Kidney (tissue), 14 donors: Measurements from ENCODE around the gene SLC9A3. TPM values are rescaled to one million over a fixed set of nuclear protein-coding genes. Genes with fewer than 3 reads are reported as not detected.

Experiments
- DNase-seq, 5 donors: peaks; one replicate each; pipeline ENCODE4 v3.0.0-alpha.2; 2013 to 2020
- FAIRE-seq: peaks from 2 replicates; lab custom pipeline; 2012; peaks lifted over from hg19 to GRCh38; lab: Jason Lieb, UNC
- H3K27ac ChIP-seq, 2 donors: one replicate each; pipeline ENCODE4 v1.7.0; 2013; ENCODE audit warnings: low read depth in 2 of 2, low read length in 2 of 2, inconsistent platforms in 1 of 2
- H3K27me3 ChIP-seq: one replicate; pipeline ENCODE4 v1.7.1; 2013; ENCODE audit warnings: low read length, inconsistent platforms; ENCODE audit not compliant: control insufficient read depth, insufficient read depth
- H3K36me3 ChIP-seq, 3 donors: one replicate each; pipeline versions ENCODE4 v1.7.0 to v1.7.1; 2013; ENCODE audit warnings: low read length in 3 of 3, control low read depth in 1 of 3, inconsistent platforms in 1 of 3; ENCODE audit not compliant: insufficient read depth in 3 of 3, control insufficient read depth in 2 of 3
- H3K4me1 ChIP-seq, 3 donors: one replicate each; pipeline versions ENCODE4 v1.7.0 to v1.7.1; 2013; ENCODE audit warnings: low read length in 3 of 3, inconsistent platforms in 1 of 3, low read depth in 1 of 3; ENCODE audit not compliant: control insufficient read depth in 2 of 3, insufficient read depth in 2 of 3
- H3K4me3 ChIP-seq, 3 donors: one replicate each; pipeline versions ENCODE4 v1.7.0 to v1.8.1; 2013; ENCODE audit warnings: low read length in 3 of 3, control low read depth in 1 of 3, inconsistent platforms in 1 of 3
- H3K9ac ChIP-seq, 3 donors: one replicate each; pipeline versions ENCODE4 v1.7.0 to v1.7.1; 2013; ENCODE audit warnings: low read length in 3 of 3, control low read depth in 1 of 3, inconsistent platforms in 1 of 3
- H3K9me3 ChIP-seq, 3 donors: one replicate each; pipeline versions ENCODE4 v1.7.0 to v1.7.1; 2013; ENCODE audit warnings: low read length in 3 of 3, control low read depth in 1 of 3, inconsistent platforms in 1 of 3; ENCODE audit not compliant: control insufficient read depth in 2 of 3, insufficient read depth in 1 of 3
- CTCF ChIP-seq: IDR thresholded peaks from 3 replicates; pipeline ENCODE4 v1.5.1; 2012; ENCODE audit warnings: mild to moderate bottlenecking, moderate library complexity, borderline replicate concordance; ENCODE audit not compliant: insufficient read depth; ENCODE audit errors: extremely low read depth
- intact Hi-C: fragments of 100-400 bp; cut with DNase I; formaldehyde crosslinking; loops from one replicate; pipeline ENCODE4 v1.11.1; 2022
- polyA plus RNA-seq: library from polyadenylated mRNA; stranded (reverse); fragments of 350-450 nt; fragmentation: Illumina TruSeq; extraction: RNeasy Lipid Tissue Mini Kit (QIAGEN cat#74804); gene quantifications from one replicate; pipeline ENCODE4 v1.2.3, GENCODE V29; 2014; ENCODE audit warnings: low read depth, low replicate concordance; ENCODE audit not compliant: insufficient read depth
- total RNA-seq: library from RNA; stranded (reverse); fragmentation: NEBNext Ultra II Directional; extraction: Animal tissue kit (Norgen Biotek cat#: 25700); gene quantifications from one replicate; pipeline ENCODE4 v1.2.1, GENCODE V29; 2021
- donor health status: control.
- donor health status: control.
- donor health status: control.
- donor health status: control.
- donor health status: control.
- donor health status: DM: yes; HTN: yes; CAD: no.
- donor health status: Normal renal cell carcinoma (clear cell type).

SLC9A3 gene
- total and polyA plus RNA-seq, 2 donors from 2014 or later = 10.5 to 36.9 TPM

DNA sequence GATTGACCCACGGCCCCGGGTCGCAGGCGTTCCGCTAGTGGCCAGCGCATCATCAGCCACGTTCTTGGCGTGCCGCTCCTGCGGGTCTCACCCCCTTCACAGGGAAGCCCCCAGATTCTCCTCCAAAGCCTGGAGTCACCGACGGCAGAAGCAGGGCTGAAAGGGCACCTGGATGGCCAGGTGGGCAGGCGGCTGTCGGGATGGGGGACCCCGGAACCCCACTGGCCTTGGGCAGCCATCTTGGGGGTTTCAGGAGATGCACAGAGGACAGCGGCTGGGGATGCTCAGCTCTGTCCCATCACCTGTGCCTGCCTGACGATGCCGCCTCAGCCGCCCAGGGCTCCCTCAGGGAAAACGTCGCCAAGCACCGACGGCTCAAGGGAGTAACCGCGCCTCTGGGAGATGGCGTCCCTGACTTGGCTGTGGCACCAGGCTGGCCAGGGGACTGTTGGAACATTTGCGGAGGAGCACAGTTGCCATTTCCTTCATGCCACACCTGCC lies 14.1 kb upstream of the SLC9A3 start:
- Histone ChIP-seq H3K4me1 (no peaks in the 10 kb centered on the region), H3K9me3 (no peaks in the 10 kb centered on the region), H3K9ac (no peak overlapping the region), H3K27ac (no peak overlapping the region), H3K36me3 (no peaks in the 10 kb centered on the region), H3K4me3 (no peak overlapping the region), H3K27me3 (no peaks in the 10 kb centered on the region)
- TF ChIP-seq CTCF = no peak
- no peak for FAIRE-seq
- intact Hi-C loops = no loop called here
- peak in 2 of 5 donors; percentile 35 to 59 for DNase-seq

DNA sequence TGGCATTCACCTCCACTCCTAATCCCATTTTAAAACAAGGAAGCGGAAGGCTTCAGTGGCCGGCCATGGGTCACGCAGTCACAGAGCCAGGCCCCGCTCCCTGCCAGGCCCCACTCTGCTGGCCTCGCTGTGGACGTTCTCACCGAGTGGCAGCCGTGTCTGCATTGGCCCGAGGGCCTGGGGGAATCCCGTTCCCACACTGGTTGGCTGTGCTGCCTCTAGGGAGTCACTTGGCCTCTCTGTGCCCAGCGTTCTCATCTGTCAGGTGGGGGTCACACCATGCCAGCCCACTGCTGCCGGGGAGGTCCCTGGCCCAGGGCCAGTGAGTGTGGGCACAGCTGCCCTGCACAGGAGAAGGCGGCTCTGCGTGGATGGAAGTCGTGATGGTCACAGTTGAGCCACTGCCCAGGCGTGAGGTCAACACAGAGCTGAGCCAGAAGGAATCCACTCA lies 13.4 kb upstream of the SLC9A3 start:
- Histone ChIP-seq H3K9ac (no peak overlapping the region), H3K9me3 (no peaks in the 10 kb centered on the region)
- FAIRE-seq = no peak

GRCh38 chr5:537098-537497 lies 12.8 kb upstream of the SLC9A3 start:
- peak in 1 of 5 donors; percentile 28 for DNase-seq
- no peaks in the 10 kb centered on the region for H3K27me3 ChIP-seq

More for the DNA sequence above, 13.4 kb upstream of the SLC9A3 start:
- Histone ChIP-seq H3K4me3 (no peak overlapping the region), H3K27ac (no peak overlapping the region), H3K36me3 (no peaks in the 10 kb centered on the region), H3K27me3 (no peaks in the 10 kb centered on the region), H3K4me1 (no peaks in the 10 kb centered on the region)
- intact Hi-C loops = no loop called here
- TF ChIP-seq CTCF = no peak
- DNase-seq = peak in 2 of 5 donors; percentile 34 to 53

More at GRCh38 chr5:537098-537497, 12.8 kb upstream of the SLC9A3 start:
- Histone ChIP-seq H3K4me3 (no peak overlapping the region), H3K27ac (no peak overlapping the region), H3K9ac (no peak overlapping the region), H3K36me3 (no peaks in the 10 kb centered on the region), H3K4me1 (no peaks in the 10 kb centered on the region), H3K9me3 (no peaks in the 10 kb centered on the region)
- intact Hi-C loops = no loop called here
- no peak for FAIRE-seq
- TF ChIP-seq CTCF = no peak
